DND-41 (cell line): Measurements from ENCODE around the gene SLC6A4.

Experiments used
- ATAC-seq: fragments of 200-7000 bp; cut with Tn5 transposase; 3 replicates; pipeline ENCODE4 v1.9.1; 2021; ENCODE audit warnings: low read depth; ENCODE audit not compliant: insufficient read depth
- DNase-seq: peaks from one replicate; pipeline ENCODE4 v3.0.0-alpha.2; 2020
- H2AFZ ChIP-seq: 2 replicates; pipeline ENCODE4 v1.6.0; 2012; ENCODE audit warnings: low read depth, low read length
- H3K27ac ChIP-seq: 2 replicates; pipeline ENCODE4 v1.5.1; 2012; ENCODE audit warnings: low read length, inconsistent platforms
- H3K27me3 ChIP-seq: fragments of 200-600 bp; sonication (generic); 2 replicates; pipeline ENCODE4 v1.6.0; 2012; ENCODE audit warnings: low read length, mild to moderate bottlenecking, inconsistent platforms; ENCODE audit not compliant: insufficient read depth, poor library complexity
- H3K36me3 ChIP-seq: 2 replicates; pipeline ENCODE4 v1.5.1; 2012; ENCODE audit warnings: low read length, inconsistent platforms; ENCODE audit not compliant: insufficient read depth
- H3K4me1 ChIP-seq: 2 replicates; pipeline ENCODE4 v1.5.1; 2012; ENCODE audit warnings: mild to moderate bottlenecking, low read length; ENCODE audit not compliant: insufficient read depth
- H3K4me2 ChIP-seq: 2 replicates; pipeline ENCODE4 v1.6.0; 2012; ENCODE audit warnings: mild to moderate bottlenecking, moderate library complexity, low read length, inconsistent platforms; ENCODE audit not compliant: insufficient read depth
- H3K4me3 ChIP-seq, 2 experiments: fragments of 200-600 bp in 1 of 2; shearing (Covaris generic) in 1 of 2; 2 replicates each; pipeline ENCODE4 v1.5.1; 2012 to 2016; ENCODE audit warnings: inconsistent platforms in 2 of 2, low read length in 2 of 2, mild to moderate bottlenecking in 2 of 2, low read depth in 1 of 2, moderate library complexity in 1 of 2
- H3K79me2 ChIP-seq: 2 replicates; pipeline ENCODE4 v1.6.0; 2012; ENCODE audit warnings: low read length, inconsistent platforms; ENCODE audit not compliant: insufficient read depth
- H3K9ac ChIP-seq: 2 replicates; pipeline ENCODE4 v1.6.0; 2012; ENCODE audit warnings: low read depth, mild to moderate bottlenecking, inconsistent platforms, low read length, moderate library complexity
- H3K9me3 ChIP-seq: 2 replicates; pipeline ENCODE4 v1.5.1; 2012; ENCODE audit warnings: low read length, moderate library complexity, mild to moderate bottlenecking, inconsistent platforms; ENCODE audit not compliant: insufficient read depth, severe bottlenecking
- H4K20me1 ChIP-seq: 2 replicates; pipeline ENCODE4 v1.6.0; 2012; ENCODE audit warnings: low read length; ENCODE audit not compliant: insufficient read depth
- EZH2 ChIP-seq: IDR thresholded peaks from 3 replicates; pipeline ENCODE4 v1.6.1; 2012; ENCODE audit warnings: borderline replicate concordance, low read depth, mild to moderate bottlenecking, moderate library complexity, low read length, inconsistent platforms; ENCODE audit not compliant: severe bottlenecking
- TF ChIP-seq, protein P1 (sequence below): IDR thresholded peaks from 2 replicates; pipeline ENCODE4 v1.5.1; 2012; ENCODE audit warnings: borderline replicate concordance, low read length, moderate library complexity, mild to moderate bottlenecking; ENCODE audit not compliant: poor library complexity, severe bottlenecking; ENCODE audit errors: extremely low read depth

Gene SLC6A4

DNA sequence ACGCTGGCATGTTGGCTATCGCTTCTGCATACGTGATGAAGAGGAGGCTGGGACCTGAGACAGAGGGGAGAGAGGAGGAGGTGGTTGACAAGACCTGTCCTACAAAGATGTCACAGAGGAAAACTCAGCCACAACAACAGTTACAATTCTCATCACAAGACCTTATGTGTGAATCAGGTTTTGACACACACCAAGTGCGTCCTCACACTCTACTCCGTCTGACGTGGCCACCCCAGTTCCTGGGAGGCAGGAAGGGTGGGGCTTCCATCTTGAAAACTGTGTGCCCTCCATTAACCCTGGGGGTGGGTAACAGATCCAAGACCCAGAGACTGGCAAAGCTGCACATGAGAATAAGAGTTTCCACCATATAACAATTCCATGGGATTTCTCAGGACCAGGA lies 24.1 kb downstream of the SLC6A4 start:
- no peak for DNase-seq
- Histone ChIP-seq H3K4me2 (no peak overlapping the region), H2AFZ (no peak overlapping the region), H3K4me3 (no peak overlapping the region), H3K79me2 (no peaks in the 10 kb centered on the region), H3K9me3 (no peaks in the 10 kb centered on the region), H3K36me3 (no peaks in the 10 kb centered on the region), H3K27ac (no peak overlapping the region), H3K4me1 (no peaks in the 10 kb centered on the region), H3K27me3 (no peaks in the 10 kb centered on the region), H4K20me1 (no peaks in the 10 kb centered on the region), H3K9ac (no peak overlapping the region)
- no peak for TF ChIP-seq EZH2
- TF ChIP-seq, protein P1, sequence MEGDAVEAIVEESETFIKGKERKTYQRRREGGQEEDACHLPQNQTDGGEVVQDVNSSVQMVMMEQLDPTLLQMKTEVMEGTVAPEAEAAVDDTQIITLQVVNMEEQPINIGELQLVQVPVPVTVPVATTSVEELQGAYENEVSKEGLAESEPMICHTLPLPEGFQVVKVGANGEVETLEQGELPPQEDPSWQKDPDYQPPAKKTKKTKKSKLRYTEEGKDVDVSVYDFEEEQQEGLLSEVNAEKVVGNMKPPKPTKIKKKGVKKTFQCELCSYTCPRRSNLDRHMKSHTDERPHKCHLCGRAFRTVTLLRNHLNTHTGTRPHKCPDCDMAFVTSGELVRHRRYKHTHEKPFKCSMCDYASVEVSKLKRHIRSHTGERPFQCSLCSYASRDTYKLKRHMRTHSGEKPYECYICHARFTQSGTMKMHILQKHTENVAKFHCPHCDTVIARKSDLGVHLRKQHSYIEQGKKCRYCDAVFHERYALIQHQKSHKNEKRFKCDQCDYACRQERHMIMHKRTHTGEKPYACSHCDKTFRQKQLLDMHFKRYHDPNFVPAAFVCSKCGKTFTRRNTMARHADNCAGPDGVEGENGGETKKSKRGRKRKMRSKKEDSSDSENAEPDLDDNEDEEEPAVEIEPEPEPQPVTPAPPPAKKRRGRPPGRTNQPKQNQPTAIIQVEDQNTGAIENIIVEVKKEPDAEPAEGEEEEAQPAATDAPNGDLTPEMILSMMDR: no peak
- ATAC-seq: no peak

DNA sequence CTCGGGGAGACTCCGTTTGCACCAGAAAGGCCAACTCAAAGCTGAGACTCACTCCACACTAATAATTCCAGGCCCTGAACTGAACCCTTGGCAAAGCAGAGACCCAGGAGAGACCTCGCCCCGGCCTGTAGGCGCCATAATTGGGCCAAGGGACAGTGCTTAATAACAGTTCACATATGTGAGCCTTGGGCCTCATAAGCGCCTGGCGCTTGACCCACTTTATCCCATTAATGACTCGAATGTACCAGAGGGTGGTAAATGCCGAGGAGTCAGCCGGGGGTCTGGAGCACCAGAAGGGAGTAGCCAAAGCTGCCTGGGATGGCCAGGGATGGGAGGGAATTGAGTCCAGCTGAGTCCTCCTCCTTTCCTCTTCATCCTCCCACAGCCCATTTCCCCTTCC lies 24.6 kb downstream of the SLC6A4 start:
- no peak overlapping the region for H3K9ac ChIP-seq
- no peaks in the 10 kb centered on the region for H3K9me3 ChIP-seq
- no peak overlapping the region for H3K4me3 ChIP-seq
- no peak overlapping the region for H2AFZ ChIP-seq
- H3K27ac ChIP-seq: no peak overlapping the region
- H3K4me2 ChIP-seq: no peak overlapping the region
- ATAC-seq (no peak), DNase-seq (no peak)
- no peaks in the 10 kb centered on the region for H3K27me3 ChIP-seq
- no peaks in the 10 kb centered on the region for H3K4me1 ChIP-seq
- no peak for TF ChIP-seq EZH2
- TF ChIP-seq, protein P1: no peak
- no peaks in the 10 kb centered on the region for H3K36me3 ChIP-seq
- H4K20me1 ChIP-seq: no peaks in the 10 kb centered on the region
- no peaks in the 10 kb centered on the region for H3K79me2 ChIP-seq

DNA sequence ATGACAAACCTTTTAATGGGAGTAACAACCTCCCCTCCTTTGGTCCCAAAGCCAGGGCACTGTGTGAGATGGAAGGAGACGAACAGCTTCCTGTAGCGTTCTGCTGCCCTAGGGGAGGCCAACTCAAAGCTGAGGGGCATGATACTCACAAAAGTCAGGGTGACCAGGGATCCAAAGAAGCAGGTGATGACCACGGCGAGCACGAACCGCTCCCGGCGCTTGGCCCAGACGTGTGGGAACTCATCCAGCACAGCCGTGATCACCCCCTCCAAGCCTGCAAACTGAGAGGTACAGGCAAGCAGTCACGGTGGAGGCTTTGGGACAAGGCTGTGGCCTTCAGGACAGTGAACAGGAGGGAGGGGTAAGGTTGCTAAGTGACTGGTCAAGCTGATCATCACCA lies 25.1 kb downstream of the SLC6A4 start:
- H3K9me3 ChIP-seq: no peaks in the 10 kb centered on the region
- H2AFZ ChIP-seq: no peak overlapping the region
- DNase-seq (no peak), ATAC-seq (no peak)
- H3K4me2 ChIP-seq: no peak overlapping the region
- no peak overlapping the region for H3K4me3 ChIP-seq
- no peaks in the 10 kb centered on the region for H3K27me3 ChIP-seq
- no peak overlapping the region for H3K9ac ChIP-seq
- no peaks in the 10 kb centered on the region for H4K20me1 ChIP-seq
- no peaks in the 10 kb centered on the region for H3K79me2 ChIP-seq
- no peaks in the 10 kb centered on the region for H3K4me1 ChIP-seq
- no peak for TF ChIP-seq EZH2
- TF ChIP-seq, protein P1: no peak
- H3K27ac ChIP-seq: no peak overlapping the region
- H3K36me3 ChIP-seq: no peaks in the 10 kb centered on the region

DNA sequence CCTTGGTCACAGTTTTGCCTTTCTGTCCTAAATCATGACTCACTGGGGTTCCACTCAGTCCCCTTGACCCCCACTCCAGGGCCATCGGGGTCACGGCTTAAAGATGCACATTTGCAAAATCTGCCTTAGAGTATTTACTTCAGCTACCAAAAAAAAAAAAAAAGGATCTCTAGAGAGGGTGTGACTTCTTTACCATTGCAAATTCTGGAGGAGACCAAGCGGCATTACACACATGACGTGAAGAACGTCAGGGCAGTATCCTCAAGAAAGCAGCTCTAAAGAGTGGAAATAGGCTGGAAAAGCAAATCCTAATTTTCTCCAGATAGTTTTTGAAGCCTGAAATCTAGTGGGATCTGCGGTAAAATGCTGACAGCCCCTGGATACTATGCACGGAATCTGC lies 25.6 kb downstream of the SLC6A4 start:
- Histone ChIP-seq H4K20me1 (no peaks in the 10 kb centered on the region), H3K4me3 (no peak overlapping the region), H3K27ac (no peak overlapping the region), H3K9me3 (no peaks in the 10 kb centered on the region), H2AFZ (no peak overlapping the region), H3K4me2 (no peak overlapping the region), H3K9ac (no peak overlapping the region), H3K79me2 (no peaks in the 10 kb centered on the region), H3K27me3 (no peaks in the 10 kb centered on the region), H3K4me1 (no peaks in the 10 kb centered on the region), H3K36me3 (no peaks in the 10 kb centered on the region)
- TF ChIP-seq EZH2: no peak
- TF ChIP-seq, protein P1: no peak
- DNase-seq: no peak
- ATAC-seq: no peak
